Skeletal muscle satellite cell (primary cell): Measurements from ENCODE around the gene RECQL.
"Not testable (repeated sequence)": the region's sequence is repeated elsewhere in the genome, so short reads cannot be mapped to it uniquely, and the experiment has no call there.

Experiments used
- H3K27me3 ChIP-seq: 2 replicates; pipeline ENCODE4 v1.7.0; 2013; ENCODE audit warnings: low read length; ENCODE audit not compliant: control insufficient read depth, insufficient read depth
- H3K36me3 ChIP-seq: 2 replicates; pipeline ENCODE4 v1.7.0; 2013; ENCODE audit warnings: mild to moderate bottlenecking, control low read depth, low read length; ENCODE audit not compliant: insufficient read depth
- H3K4me1 ChIP-seq: 2 replicates; pipeline ENCODE4 v1.7.0; 2013; ENCODE audit warnings: low read length; ENCODE audit not compliant: control insufficient read depth, insufficient read depth
- H3K4me2 ChIP-seq: 2 replicates; pipeline ENCODE4 v1.7.0; 2013; ENCODE audit warnings: mild to moderate bottlenecking, low read length
- H3K4me3 ChIP-seq: 2 replicates; pipeline ENCODE4 v1.7.0; 2013; ENCODE audit warnings: low read length
- H3K9ac ChIP-seq: 2 replicates; pipeline ENCODE4 v1.7.0; 2013; ENCODE audit warnings: mild to moderate bottlenecking, low read depth, low read length, moderate library complexity
- H3K9me3 ChIP-seq: replicated peaks from 2 replicates; pipeline ENCODE4 v1.7.0; 2013; ENCODE audit warnings: mild to moderate bottlenecking, control low read depth, low read length

RECQL gene

DNA sequence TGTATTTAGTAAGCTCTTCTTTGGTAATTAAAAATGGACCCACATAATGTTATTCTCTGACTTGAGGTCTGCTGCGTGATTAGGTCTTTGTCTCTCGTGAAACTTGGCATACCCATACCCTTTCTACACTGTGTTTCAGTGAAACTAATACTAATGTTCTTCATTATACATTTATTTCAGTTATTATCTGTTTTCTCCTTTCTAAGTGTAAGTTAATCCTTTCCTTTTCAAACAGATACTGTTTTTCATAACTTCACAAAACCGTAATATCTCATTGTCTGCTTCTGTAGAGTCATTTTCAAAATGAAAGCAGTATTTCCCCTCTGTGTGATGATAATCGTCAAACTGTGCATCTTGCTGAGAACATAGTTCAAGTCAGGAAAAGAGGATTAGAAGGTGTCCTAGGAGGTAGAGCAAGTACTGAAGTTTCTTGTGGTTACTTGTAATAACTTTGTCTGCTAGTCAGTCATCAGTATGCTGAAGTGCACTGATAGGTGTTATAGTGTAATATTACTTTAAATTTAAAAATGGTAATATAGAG lies 48.1 kb downstream of the RECQL start:
- H3K4me3 ChIP-seq: no peak overlapping the region
- H3K9ac ChIP-seq: no peak overlapping the region
- H3K4me1 ChIP-seq: no peaks in the 10 kb centered on the region
- no peak overlapping the region for H3K4me2 ChIP-seq
- H3K27me3 ChIP-seq: no peaks in the 10 kb centered on the region
- no peaks in the 10 kb centered on the region for H3K9me3 ChIP-seq
- H3K36me3 ChIP-seq: peaks cover 19% of the 10 kb centered on the region

- Histone ChIP-seq H3K4me2 (no peak overlapping the region), H3K9ac (no peak overlapping the region), H3K4me1 (no peaks in the 10 kb centered on the region), H3K4me3 (no peak overlapping the region), H3K36me3 (peaks cover 14% of the 10 kb centered on the region), H3K9me3 (no peaks in the 10 kb centered on the region), H3K27me3 (no peaks in the 10 kb centered on the region)
Measured at GRCh38 chr12:21451529-21451928, 49.9 kb downstream of the RECQL start.

DNA sequence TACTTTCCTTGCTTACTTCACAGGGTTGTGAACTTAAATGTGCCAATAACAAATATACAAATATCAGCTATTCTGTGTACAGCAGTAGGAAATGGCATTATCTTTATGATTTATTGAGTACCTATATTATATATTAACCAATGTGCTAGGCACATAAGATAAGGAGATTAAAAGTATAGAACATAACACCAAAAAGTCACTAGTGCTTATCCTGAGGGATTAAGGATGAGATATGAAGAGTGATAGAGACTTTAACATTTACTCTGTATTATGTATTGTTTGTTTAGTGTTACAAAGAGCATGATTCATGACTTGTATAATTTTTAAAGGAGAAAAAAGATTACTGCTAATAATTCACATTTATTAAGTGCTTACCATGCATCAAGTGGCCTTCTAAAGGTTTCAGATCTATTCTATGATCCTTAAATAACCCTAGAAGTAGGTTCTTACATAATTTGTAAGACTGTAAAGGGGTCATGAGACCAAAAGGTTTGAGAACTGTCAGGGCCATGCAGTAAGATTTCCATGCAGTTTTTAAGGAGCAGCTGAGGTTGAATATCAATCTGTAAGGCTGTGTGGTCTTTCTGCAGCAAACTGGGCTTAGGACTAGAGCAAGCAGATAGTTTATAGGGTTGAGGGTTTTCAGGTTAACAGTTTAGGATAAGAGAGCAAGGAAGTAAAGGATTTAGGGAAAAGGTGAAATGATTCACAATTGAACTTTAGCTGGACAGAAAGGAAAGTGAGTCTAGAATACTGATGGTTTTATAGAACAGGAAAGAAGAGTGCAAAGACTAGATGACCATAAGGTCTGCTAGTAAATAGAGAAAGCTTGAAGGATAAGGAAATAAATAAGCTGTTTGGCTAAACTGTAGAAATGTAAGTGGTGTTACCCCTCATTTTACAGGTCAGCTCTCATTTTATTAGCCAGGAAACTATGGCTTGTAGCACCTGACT lies 57.0 kb downstream of the RECQL start:
- no peaks in the 10 kb centered on the region for H3K9me3 ChIP-seq
- peaks cover 16% of the 10 kb centered on the region for H3K36me3 ChIP-seq
- H3K4me3 ChIP-seq: no peak overlapping the region
- no peak overlapping the region for H3K9ac ChIP-seq
- no peaks in the 10 kb centered on the region for H3K4me1 ChIP-seq
- no peaks in the 10 kb centered on the region for H3K27me3 ChIP-seq
- H3K4me2 ChIP-seq: no peak overlapping the region

GRCh38 chr12:21439347-21439746 lies 62.1 kb downstream of the RECQL start:
- no peaks in the 10 kb centered on the region for H3K27me3 ChIP-seq

GRCh38 chr12:21438643-21439042 lies 62.8 kb downstream of the RECQL start:
- peak overlapping the region; percentile 93 for H3K4me2 ChIP-seq
- H3K36me3 ChIP-seq: peaks cover 5% of the 10 kb centered on the region
- H3K27me3 ChIP-seq: no peaks in the 10 kb centered on the region
- no peaks in the 10 kb centered on the region for H3K9me3 ChIP-seq
- H3K4me1 ChIP-seq: peaks cover 4% of the 10 kb centered on the region
- peak overlapping the region; percentile 93 for H3K4me3 ChIP-seq
- H3K9ac ChIP-seq: peak overlapping the region; percentile 100

More at GRCh38 chr12:21439347-21439746, 62.1 kb downstream of the RECQL start:
- H3K4me3 ChIP-seq: no peak overlapping the region
- peaks cover 4% of the 10 kb centered on the region for H3K4me1 ChIP-seq
- no peak overlapping the region for H3K9ac ChIP-seq
- peaks cover 5% of the 10 kb centered on the region for H3K36me3 ChIP-seq
- no peaks in the 10 kb centered on the region for H3K9me3 ChIP-seq
- no peak overlapping the region for H3K4me2 ChIP-seq

DNA sequence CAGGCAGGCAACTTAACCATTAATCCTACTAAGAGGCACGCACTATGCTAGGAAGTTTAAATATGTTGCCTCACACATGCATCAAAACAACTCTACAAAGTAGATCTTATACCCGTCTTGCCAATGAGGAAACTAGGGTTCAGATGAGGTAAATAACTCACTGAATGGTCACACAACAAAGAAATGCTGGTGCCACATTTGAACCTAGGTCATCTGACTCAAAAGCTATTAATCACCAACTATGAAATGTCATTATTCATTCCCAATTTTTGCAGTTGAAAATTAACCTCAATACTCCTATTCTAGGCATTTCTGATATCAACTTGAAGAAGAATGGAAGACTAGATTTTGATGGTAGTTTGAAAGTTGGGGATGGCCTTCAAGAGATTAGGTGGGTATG lies 66.7 kb downstream of the RECQL start:
- Histone ChIP-seq H3K36me3 (no peaks in the 10 kb centered on the region), H3K4me2 (no peak overlapping the region), H3K9ac (no peak overlapping the region), H3K4me1 (peaks cover 4% of the 10 kb centered on the region), H3K27me3 (no peaks in the 10 kb centered on the region), H3K9me3 (no peaks in the 10 kb centered on the region), H3K4me3 (no peak overlapping the region)

GRCh38 chr12:21433525-21433924 lies 67.9 kb downstream of the RECQL start:
- H3K4me2 ChIP-seq: no peak overlapping the region
- no peaks in the 10 kb centered on the region for H3K27me3 ChIP-seq
- no peak overlapping the region for H3K4me3 ChIP-seq
- H3K9me3 ChIP-seq: no peaks in the 10 kb centered on the region
- H3K36me3 ChIP-seq: no peaks in the 10 kb centered on the region
- peaks cover 9% of the 10 kb centered on the region for H3K4me1 ChIP-seq
- H3K9ac ChIP-seq: no peak overlapping the region

- H3K9me3 ChIP-seq: no peaks in the 10 kb centered on the region
- H3K9ac ChIP-seq: no peak overlapping the region
- H3K4me1 ChIP-seq: peaks cover 17% of the 10 kb centered on the region
- no peak overlapping the region for H3K4me2 ChIP-seq
- no peaks in the 10 kb centered on the region for H3K36me3 ChIP-seq
- no peak overlapping the region for H3K4me3 ChIP-seq
- H3K27me3 ChIP-seq: no peaks in the 10 kb centered on the region
Measured at GRCh38 chr12:21429994-21430393, 71.4 kb downstream of the RECQL start.

GRCh38 chr12:21428241-21428640 lies 73.2 kb downstream of the RECQL start:
- H3K4me1 ChIP-seq: peaks cover 17% of the 10 kb centered on the region

GRCh38 chr12:21419009-21419699 lies 82.3 kb downstream of the RECQL start:
- H3K4me3 ChIP-seq, H3K27me3 ChIP-seq, H3K9ac ChIP-seq, H3K4me2 ChIP-seq, H3K9me3 ChIP-seq, H3K36me3 ChIP-seq: not testable (repeated sequence)
- H3K4me1 ChIP-seq: peaks cover 19% of the 10 kb centered on the region

More at GRCh38 chr12:21428241-21428640, 73.2 kb downstream of the RECQL start:
- peak overlapping the region; percentile 73 for H3K4me2 ChIP-seq
- H3K27me3 ChIP-seq: no peaks in the 10 kb centered on the region
- no peaks in the 10 kb centered on the region for H3K9me3 ChIP-seq
- H3K36me3 ChIP-seq: no peaks in the 10 kb centered on the region
- peak overlapping the region; percentile 55 for H3K9ac ChIP-seq
- H3K4me3 ChIP-seq: peak overlapping the region; percentile 36
